H9 (cell line): ENCODE results near the gene IRF2. TPM values are rescaled to one million over a fixed set of nuclear protein-coding genes. Genes with fewer than 3 reads are reported as not detected.

Experiments
- DNase-seq: peaks from one replicate; pipeline ENCODE4 v3.0.0-alpha.2; 2017
- H2AFZ ChIP-seq: one replicate; pipeline ENCODE4 v1.6.1; 2013; ENCODE audit warnings: mild to moderate bottlenecking, low read length, control low read depth, moderate library complexity
- H2AK5ac ChIP-seq: 2 replicates; pipeline ENCODE4 v1.6.1; 2013; ENCODE audit warnings: low read length, control low read depth, mixed read lengths; ENCODE audit not compliant: insufficient read length
- H2BK120ac ChIP-seq: one replicate; pipeline ENCODE4 v1.6.1; 2013; ENCODE audit warnings: low read depth, mild to moderate bottlenecking, low read length, control low read depth, inconsistent platforms; ENCODE audit not compliant: poor library complexity, severe bottlenecking
- H2BK12ac ChIP-seq: 2 replicates; pipeline ENCODE4 v1.6.1; 2013; ENCODE audit warnings: low read length, control low read depth, mixed read lengths, low read depth; ENCODE audit not compliant: insufficient read length
- H2BK15ac ChIP-seq: 2 replicates; pipeline ENCODE4 v1.6.1; 2013; ENCODE audit warnings: low read depth, low read length, control low read depth
- H2BK20ac ChIP-seq: one replicate; pipeline ENCODE4 v1.6.1; 2013; ENCODE audit warnings: low read depth, mild to moderate bottlenecking, low read length, control low read depth, inconsistent platforms; ENCODE audit not compliant: poor library complexity, severe bottlenecking
- H2BK5ac ChIP-seq: 2 replicates; pipeline ENCODE4 v1.6.1; 2013; ENCODE audit warnings: low read length, control low read depth, mixed read lengths; ENCODE audit not compliant: insufficient read length
- H3K14ac ChIP-seq: 2 replicates; pipeline ENCODE4 v1.6.1; 2013; ENCODE audit warnings: low read length, control low read depth; ENCODE audit not compliant: insufficient read depth
- H3K18ac ChIP-seq: 2 replicates; pipeline ENCODE4 v1.6.1; 2013; ENCODE audit warnings: low read depth, mild to moderate bottlenecking, mixed read lengths, low read length, control low read depth; ENCODE audit not compliant: insufficient read length
- H3K23ac ChIP-seq: 2 replicates; pipeline ENCODE4 v1.6.1; 2013; ENCODE audit warnings: low read length, control low read depth, mixed read lengths, low read depth; ENCODE audit not compliant: insufficient read length
- H3K23me2 ChIP-seq: 2 replicates; pipeline ENCODE4 v1.6.1; 2013; ENCODE audit warnings: low read depth, mild to moderate bottlenecking, mixed read lengths, low read length, control low read depth; ENCODE audit not compliant: insufficient read length, poor library complexity, severe bottlenecking
- H3K27ac ChIP-seq: 2 replicates; pipeline ENCODE4 v1.5.1; 2013; ENCODE audit warnings: low read length, control low read depth, mixed read lengths, low read depth; ENCODE audit not compliant: insufficient read length
- H3K27me3 ChIP-seq: 2 replicates; pipeline ENCODE4 v1.6.1; 2013; ENCODE audit warnings: low read length, control low read depth, inconsistent platforms; ENCODE audit not compliant: insufficient read depth
- H3K4ac ChIP-seq: 2 replicates; pipeline ENCODE4 v1.6.1; 2013; ENCODE audit warnings: low read depth, mild to moderate bottlenecking, control low read depth, inconsistent platforms, low read length, moderate library complexity
- H3K4me1 ChIP-seq: 2 replicates; pipeline ENCODE4 v1.6.1; 2013; ENCODE audit warnings: low read length, control low read depth, inconsistent platforms; ENCODE audit not compliant: insufficient read depth
- H3K4me2 ChIP-seq: 2 replicates; pipeline ENCODE4 v1.6.1; 2013; ENCODE audit warnings: low read length, control low read depth, mixed read lengths; ENCODE audit not compliant: insufficient read length, insufficient read depth
- H3K56ac ChIP-seq: 2 replicates; pipeline ENCODE4 v1.6.1; 2013; ENCODE audit warnings: low read depth, mild to moderate bottlenecking, mixed read lengths, low read length, control low read depth; ENCODE audit not compliant: insufficient read length
- H3K79me1 ChIP-seq: 2 replicates; pipeline ENCODE4 v1.6.1; 2013; ENCODE audit warnings: low read depth, mild to moderate bottlenecking, moderate library complexity, low read length, control low read depth, inconsistent platforms; ENCODE audit not compliant: insufficient read depth, poor library complexity, severe bottlenecking
- H3K79me2 ChIP-seq: 2 replicates; pipeline ENCODE4 v1.6.1; 2013; ENCODE audit warnings: low read length, control low read depth, inconsistent platforms; ENCODE audit not compliant: insufficient read depth
- H3K9ac ChIP-seq: 2 replicates; pipeline ENCODE4 v1.6.1; 2013; ENCODE audit warnings: low read length, control low read depth, mixed read lengths; ENCODE audit not compliant: insufficient read length; ENCODE audit errors: extremely low read depth
- H3K9me3 ChIP-seq: one replicate; pipeline ENCODE4 v1.6.1; 2013; ENCODE audit warnings: low read depth, low read length, inconsistent platforms; ENCODE audit not compliant: control insufficient read depth
- H3T11ph ChIP-seq: one replicate; pipeline ENCODE4 v1.6.1; 2013; ENCODE audit warnings: mild to moderate bottlenecking, low read length, control low read depth, inconsistent platforms
- H4K20me1 ChIP-seq: one replicate; pipeline ENCODE4 v1.6.1; 2013; ENCODE audit not compliant: control insufficient read depth, insufficient read length, insufficient read depth
- H4K5ac ChIP-seq: 2 replicates; pipeline ENCODE4 v1.6.1; 2013; ENCODE audit warnings: low read depth, mild to moderate bottlenecking, mixed read lengths, low read length, control low read depth; ENCODE audit not compliant: insufficient read length
- H4K8ac ChIP-seq: replicated peaks from 2 replicates; pipeline ENCODE4 v1.6.1; 2013; ENCODE audit warnings: low read length, control low read depth, mixed read lengths, low read depth; ENCODE audit not compliant: insufficient read length
- H4K91ac ChIP-seq: 2 replicates; pipeline ENCODE4 v1.6.1; 2013; ENCODE audit warnings: low read depth, mild to moderate bottlenecking, moderate library complexity, mixed read lengths, low read length, control low read depth; ENCODE audit not compliant: insufficient read length
- H3K27ac Mint-ChIP-seq, 3 experiments: 2 replicates in 2 of 3; 3 replicates in 1 of 3; pipeline ENCODE4 v1.8.0; 2020 to 2021; ENCODE audit warnings: mixed read lengths in 3 of 3, mild to moderate bottlenecking in 1 of 3, moderate library complexity in 1 of 3
- H3K27me3 Mint-ChIP-seq: 2 replicates; pipeline ENCODE4 v1.8.0; 2021; ENCODE audit warnings: low read depth, mild to moderate bottlenecking, moderate library complexity, mixed read lengths
- H3K36me3 Mint-ChIP-seq, 3 experiments: 2 replicates in 2 of 3; 3 replicates in 1 of 3; pipeline ENCODE4 v1.8.0; 2020 to 2021; ENCODE audit warnings: low read depth in 3 of 3, mixed read lengths in 3 of 3; ENCODE audit not compliant: insufficient read depth in 1 of 3
- H3K4me1 Mint-ChIP-seq, 2 experiments: 2 replicates each; pipeline ENCODE4 v1.8.0; 2020; ENCODE audit warnings: mixed read lengths in 2 of 2
- H3K4me3 Mint-ChIP-seq, 2 experiments: 2 replicates in 1 of 2; 3 replicates in 1 of 2; pipeline ENCODE4 v1.8.0; 2020 to 2021; ENCODE audit warnings: mild to moderate bottlenecking in 2 of 2, mixed read lengths in 2 of 2, moderate library complexity in 1 of 2
- H3K9me3 Mint-ChIP-seq, 2 experiments: 2 replicates in 1 of 2; 3 replicates in 1 of 2; pipeline ENCODE4 v1.8.0; 2020; ENCODE audit warnings: mild to moderate bottlenecking in 2 of 2, mixed read lengths in 2 of 2, moderate library complexity in 1 of 2
- CTCF ChIP-seq: fragments of 200-600 bp; sonication (generic); conservative IDR thresholded peaks from 3 replicates; pipeline ENCODE4 v1.8.0; 2021; ENCODE audit warnings: antibody characterized with exemption, mild to moderate bottlenecking
- WGBS: extraction: QIAGEN DNeasy Blood & Tissue Kit; methylation state at CpG from one replicate; pipeline ENCODE4 v1.1.7; 2013; ENCODE audit warnings: missing lambda C conversion rate, low lambda C conversion rate, mixed read lengths; ENCODE audit not compliant: insufficient read length; ENCODE audit errors: extremely low coverage; 5-methylcytosine and 5-hydroxymethylcytosine counted together
- total RNA-seq: library from RNA; stranded (reverse); gene quantifications from 2 replicates; pipeline ENCODE4 v1.2.1, GENCODE V29; 2021

Gene IRF2
- total RNA-seq, 1 experiment from 2014 or later = 13.5 TPM

- Histone ChIP-seq H2AFZ (no peak overlapping the region), H2BK120ac (no peak overlapping the region), H3K79me2 (no peaks in the 10 kb centered on the region), H3K18ac (no peak overlapping the region), H3K23ac (no peak overlapping the region), H2BK5ac (no peak overlapping the region), H2AK5ac (no peak overlapping the region), H3K9me3 (no peaks in the 10 kb centered on the region), H3K23me2 (no peaks in the 10 kb centered on the region), H3K56ac (no peak overlapping the region), H3K27me3 (no peaks in the 10 kb centered on the region), H3K79me1 (no peaks in the 10 kb centered on the region), H3K4ac (no peak overlapping the region), H2BK15ac (no peak overlapping the region), H4K8ac (no peak overlapping the region), H3K4me1 (peaks cover 31% of the 10 kb centered on the region), H3K14ac (no peak overlapping the region), H2BK12ac (no peak overlapping the region), H3K4me2 (no peak overlapping the region), H4K20me1 (no peaks in the 10 kb centered on the region), H4K91ac (no peak overlapping the region), H2BK20ac (no peak overlapping the region), H3K27ac (no peak overlapping the region), H4K5ac (no peak overlapping the region), H3K9ac (no peak overlapping the region), H3T11ph (no peak overlapping the region)
- no CpG with 5 or more reads among the region's 8 CpGs for WGBS
- H3K36me3 Mint-ChIP-seq = peaks cover 5 to 11% (median 7%) of the 10 kb centered on the region in 3 experiments; a peak in 6 of 7 replicates
- no peak for DNase-seq
- no peaks in the 10 kb centered on the region; a peak in 1 of 5 replicates for H3K9me3 Mint-ChIP-seq
- TF ChIP-seq CTCF = no peak
- H3K27ac Mint-ChIP-seq = no peak overlapping the region
- no peak overlapping the region for H3K4me3 Mint-ChIP-seq
- no peaks in the 10 kb centered on the region; the same call in 1 of the 2 replicates for H3K27me3 Mint-ChIP-seq
- peaks cover 64 to 66% of the 10 kb centered on the region in 2 experiments for H3K4me1 Mint-ChIP-seq
These were observed 90.8 kb downstream of the IRF2 start for GRCh38 chr4:184383497-184384055.
